ENCODE results near the gene FSCB. TPM values are rescaled to one million over a fixed set of nuclear protein-coding genes. Genes with fewer than 3 reads are reported as not detected.

The FSCB gene
- total RNA-seq, 3 donors from 2014 or later, result 0.59 to 1.6 TPM; not detected in 1

DNA sequence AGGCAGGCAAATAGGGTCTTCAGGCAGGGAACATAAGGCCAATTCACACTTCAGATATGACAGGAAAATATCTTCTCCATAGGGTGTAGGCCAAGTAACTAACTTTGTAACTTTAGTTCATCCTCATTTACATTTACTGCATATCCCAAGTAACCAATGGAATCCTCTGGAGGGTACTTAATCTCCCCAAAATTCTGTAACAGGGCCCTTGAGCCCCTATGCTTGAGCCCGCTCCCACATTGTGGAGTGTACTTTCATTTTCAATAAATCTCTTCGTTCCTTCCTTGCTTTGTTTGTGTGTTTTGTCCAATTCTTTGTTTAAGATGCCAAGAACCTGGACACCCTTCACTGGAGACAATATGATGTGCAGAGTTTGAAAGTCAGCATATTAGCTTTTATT lies 45.3 kb downstream of the FSCB start:
- Histone ChIP-seq H3K9me3 (peaks cover 5 to 6% of the 10 kb centered on the region in 2 donors), H3K27ac (no peak overlapping the region), H3K27me3 (no peaks in the 10 kb centered on the region), H3K36me3 (no peaks in the 10 kb centered on the region), H3K4me1 (no peaks in the 10 kb centered on the region), H3K4me3 (no peak overlapping the region)
- intact Hi-C loops (cut with DNase I; ENCODE audit: low total_unique reads), result no loop called here
- DNase-seq (ENCODE audit: low spot score in 2 of 2), result no peak
- TF ChIP-seq, protein P1, sequence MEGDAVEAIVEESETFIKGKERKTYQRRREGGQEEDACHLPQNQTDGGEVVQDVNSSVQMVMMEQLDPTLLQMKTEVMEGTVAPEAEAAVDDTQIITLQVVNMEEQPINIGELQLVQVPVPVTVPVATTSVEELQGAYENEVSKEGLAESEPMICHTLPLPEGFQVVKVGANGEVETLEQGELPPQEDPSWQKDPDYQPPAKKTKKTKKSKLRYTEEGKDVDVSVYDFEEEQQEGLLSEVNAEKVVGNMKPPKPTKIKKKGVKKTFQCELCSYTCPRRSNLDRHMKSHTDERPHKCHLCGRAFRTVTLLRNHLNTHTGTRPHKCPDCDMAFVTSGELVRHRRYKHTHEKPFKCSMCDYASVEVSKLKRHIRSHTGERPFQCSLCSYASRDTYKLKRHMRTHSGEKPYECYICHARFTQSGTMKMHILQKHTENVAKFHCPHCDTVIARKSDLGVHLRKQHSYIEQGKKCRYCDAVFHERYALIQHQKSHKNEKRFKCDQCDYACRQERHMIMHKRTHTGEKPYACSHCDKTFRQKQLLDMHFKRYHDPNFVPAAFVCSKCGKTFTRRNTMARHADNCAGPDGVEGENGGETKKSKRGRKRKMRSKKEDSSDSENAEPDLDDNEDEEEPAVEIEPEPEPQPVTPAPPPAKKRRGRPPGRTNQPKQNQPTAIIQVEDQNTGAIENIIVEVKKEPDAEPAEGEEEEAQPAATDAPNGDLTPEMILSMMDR (IDR thresholded peaks at IDR 0.05), result no peak
- TF ChIP-seq POLR2A (IDR thresholded peaks at IDR 0.05) (no peak), POLR2AphosphoS5 (IDR thresholded peaks at IDR 0.05) (no peak)
